Right lung (tissue), 5 donors: ENCODE measurements around the gene LMAN2L. TPM values are rescaled to one million over a fixed set of nuclear protein-coding genes. Genes with fewer than 3 reads are reported as not detected.
"Not testable (repeated sequence)": the region's sequence is repeated elsewhere in the genome, so short reads cannot be mapped to it uniquely, and the experiment has no call there.

Source experiments
- DNase-seq, 2 donors: peaks; one replicate each; pipeline ENCODE4 v3.0.0-alpha.2; 2013
- polyA plus RNA-seq, 5 donors: library from polyadenylated mRNA; unstranded; fragments of 120-200 nt; gene quantifications; one replicate each; pipeline versions ENCODE4 v1.2.1 to v1.2.3, GENCODE V29; 2013; ENCODE audit warnings: inconsistent platforms in 1 of 5, low replicate concordance in 1 of 5; ENCODE audit not compliant: insufficient read length in 5 of 5, insufficient read depth in 1 of 5

The LMAN2L gene
- polyA plus RNA-seq, 5 donors: 45.3 to 55.4 (median 46.7) TPM

GRCh38 chr2:96688649-96689430 is 51.0 kb downstream of the LMAN2L start:
- no peak for DNase-seq

GRCh38 chr2:96687711-96688640 is 51.9 kb downstream of the LMAN2L start:
- no peak for DNase-seq

GRCh38 chr2:96687266-96687665 is 52.6 kb downstream of the LMAN2L start:
- no peak for DNase-seq

GRCh38 chr2:96685577-96686459 is 54.0 kb downstream of the LMAN2L start:
- peak; percentile 60 to 62 for DNase-seq

- DNase-seq: peak in 1 of 2 donors; percentile 55
These were observed 54.8 kb downstream of the LMAN2L start for GRCh38 chr2:96684883-96685576.

GRCh38 chr2:96683972-96684820 is 55.7 kb downstream of the LMAN2L start:
- DNase-seq: no peak

- DNase-seq: no peak
These were observed 56.6 kb downstream of the LMAN2L start for GRCh38 chr2:96683307-96683706.

- DNase-seq: no peak
These were observed 58.3 kb downstream of the LMAN2L start for GRCh38 chr2:96681540-96681939.

GRCh38 chr2:96680561-96681141 is 59.2 kb downstream of the LMAN2L start:
- no peak for DNase-seq

- no peak for DNase-seq
These were observed 60.0 kb downstream of the LMAN2L start for GRCh38 chr2:96679848-96680247.

GRCh38 chr2:96669539-96670215 is 70.2 kb downstream of the LMAN2L start:
- no peak for DNase-seq

- DNase-seq: no peak
These were observed 71.1 kb downstream of the LMAN2L start for GRCh38 chr2:96668771-96669170.

- DNase-seq: not testable (repeated sequence)
These were observed 74.1 kb downstream of the LMAN2L start for GRCh38 chr2:96665717-96666116.

- peak in 1 of 2 donors; percentile 28 for DNase-seq
These were observed 74.7 kb downstream of the LMAN2L start for GRCh38 chr2:96665083-96665569.

GRCh38 chr2:96664366-96664925 is 75.4 kb downstream of the LMAN2L start:
- no peak for DNase-seq

- DNase-seq: no peak
These were observed 76.0 kb downstream of the LMAN2L start for GRCh38 chr2:96663829-96664228.

- DNase-seq: no peak
These were observed 76.7 kb downstream of the LMAN2L start for GRCh38 chr2:96663177-96663576.

GRCh38 chr2:96662360-96662759 is 77.5 kb downstream of the LMAN2L start:
- no peak for DNase-seq

- no peak for DNase-seq
These were observed 78.5 kb downstream of the LMAN2L start for GRCh38 chr2:96661324-96661723.
